Measurements from ENCODE around the gene SLC46A1. TPM values are rescaled to one million over a fixed set of nuclear protein-coding genes. Genes with fewer than 3 reads are reported as not detected.

SLC46A1 gene
- total and polyA plus RNA-seq, 2 of the 13 experiments (the other 11 are each of a cell fraction or from before 2014, with no cell fraction given): 19.6 to 22.6 TPM

DNA sequence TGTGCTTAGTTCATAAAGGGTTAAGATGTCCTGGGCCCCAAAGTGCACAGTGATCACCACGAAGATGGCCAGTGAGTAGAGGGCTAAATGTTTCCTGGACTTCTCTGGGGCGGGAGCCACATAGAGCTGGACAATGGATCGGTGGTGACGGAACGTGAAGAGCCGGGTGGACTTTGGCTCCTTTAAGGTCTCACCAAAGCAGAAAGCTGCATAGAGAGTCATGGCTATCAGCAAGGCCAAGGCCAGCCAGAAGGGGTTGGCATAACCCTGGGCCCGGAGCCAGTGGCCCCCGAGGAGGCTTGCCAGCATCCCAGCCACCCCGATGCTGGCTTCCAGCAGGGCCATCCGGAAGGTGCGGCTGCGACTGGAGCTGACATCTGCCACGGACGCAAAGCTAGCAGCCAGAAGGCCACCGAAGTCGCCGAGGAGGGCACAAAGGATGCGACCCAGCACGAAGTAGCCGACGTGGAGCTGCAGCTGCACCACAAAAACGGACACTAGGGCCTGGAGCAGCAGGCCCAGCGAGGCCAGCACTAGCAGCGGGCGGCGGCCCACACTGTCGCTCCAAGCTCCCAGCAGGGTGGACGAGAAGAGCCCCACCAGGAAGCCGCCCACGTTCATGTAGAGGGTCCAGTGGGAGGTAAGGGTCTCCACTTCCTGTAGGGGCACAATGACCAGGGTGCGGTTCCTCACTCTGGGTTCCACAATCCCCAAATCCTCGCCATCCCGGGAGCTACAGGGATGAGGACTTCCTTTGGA lies 1.0 kb downstream of the SLC46A1 start (continued):
- TF ChIP-seq, protein P1, sequence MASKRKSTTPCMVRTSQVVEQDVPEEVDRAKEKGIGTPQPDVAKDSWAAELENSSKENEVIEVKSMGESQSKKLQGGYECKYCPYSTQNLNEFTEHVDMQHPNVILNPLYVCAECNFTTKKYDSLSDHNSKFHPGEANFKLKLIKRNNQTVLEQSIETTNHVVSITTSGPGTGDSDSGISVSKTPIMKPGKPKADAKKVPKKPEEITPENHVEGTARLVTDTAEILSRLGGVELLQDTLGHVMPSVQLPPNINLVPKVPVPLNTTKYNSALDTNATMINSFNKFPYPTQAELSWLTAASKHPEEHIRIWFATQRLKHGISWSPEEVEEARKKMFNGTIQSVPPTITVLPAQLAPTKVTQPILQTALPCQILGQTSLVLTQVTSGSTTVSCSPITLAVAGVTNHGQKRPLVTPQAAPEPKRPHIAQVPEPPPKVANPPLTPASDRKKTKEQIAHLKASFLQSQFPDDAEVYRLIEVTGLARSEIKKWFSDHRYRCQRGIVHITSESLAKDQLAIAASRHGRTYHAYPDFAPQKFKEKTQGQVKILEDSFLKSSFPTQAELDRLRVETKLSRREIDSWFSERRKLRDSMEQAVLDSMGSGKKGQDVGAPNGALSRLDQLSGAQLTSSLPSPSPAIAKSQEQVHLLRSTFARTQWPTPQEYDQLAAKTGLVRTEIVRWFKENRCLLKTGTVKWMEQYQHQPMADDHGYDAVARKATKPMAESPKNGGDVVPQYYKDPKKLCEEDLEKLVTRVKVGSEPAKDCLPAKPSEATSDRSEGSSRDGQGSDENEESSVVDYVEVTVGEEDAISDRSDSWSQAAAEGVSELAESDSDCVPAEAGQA (IDR thresholded peaks at IDR 0.05; ENCODE audit: low read depth): no peak
- TF ChIP-seq, protein P1 (CRISPR knock-in tag; IDR thresholded peaks at IDR 0.05; ENCODE audit: borderline replicate concordance): peak; percentile 65; the same call in 1 of the 2 replicates
- TF ChIP-seq, protein P2, sequence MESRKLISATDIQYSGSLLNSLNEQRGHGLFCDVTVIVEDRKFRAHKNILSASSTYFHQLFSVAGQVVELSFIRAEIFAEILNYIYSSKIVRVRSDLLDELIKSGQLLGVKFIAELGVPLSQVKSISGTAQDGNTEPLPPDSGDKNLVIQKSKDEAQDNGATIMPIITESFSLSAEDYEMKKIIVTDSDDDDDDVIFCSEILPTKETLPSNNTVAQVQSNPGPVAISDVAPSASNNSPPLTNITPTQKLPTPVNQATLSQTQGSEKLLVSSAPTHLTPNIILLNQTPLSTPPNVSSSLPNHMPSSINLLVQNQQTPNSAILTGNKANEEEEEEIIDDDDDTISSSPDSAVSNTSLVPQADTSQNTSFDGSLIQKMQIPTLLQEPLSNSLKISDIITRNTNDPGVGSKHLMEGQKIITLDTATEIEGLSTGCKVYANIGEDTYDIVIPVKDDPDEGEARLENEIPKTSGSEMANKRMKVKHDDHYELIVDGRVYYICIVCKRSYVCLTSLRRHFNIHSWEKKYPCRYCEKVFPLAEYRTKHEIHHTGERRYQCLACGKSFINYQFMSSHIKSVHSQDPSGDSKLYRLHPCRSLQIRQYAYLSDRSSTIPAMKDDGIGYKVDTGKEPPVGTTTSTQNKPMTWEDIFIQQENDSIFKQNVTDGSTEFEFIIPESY (CRISPR knock-in tag; IDR thresholded peaks at IDR 0.05): 0 out of 2 replicates have a peak, but pooled peaks have one; percentile 20
- TF ChIP-seq, protein P3, sequence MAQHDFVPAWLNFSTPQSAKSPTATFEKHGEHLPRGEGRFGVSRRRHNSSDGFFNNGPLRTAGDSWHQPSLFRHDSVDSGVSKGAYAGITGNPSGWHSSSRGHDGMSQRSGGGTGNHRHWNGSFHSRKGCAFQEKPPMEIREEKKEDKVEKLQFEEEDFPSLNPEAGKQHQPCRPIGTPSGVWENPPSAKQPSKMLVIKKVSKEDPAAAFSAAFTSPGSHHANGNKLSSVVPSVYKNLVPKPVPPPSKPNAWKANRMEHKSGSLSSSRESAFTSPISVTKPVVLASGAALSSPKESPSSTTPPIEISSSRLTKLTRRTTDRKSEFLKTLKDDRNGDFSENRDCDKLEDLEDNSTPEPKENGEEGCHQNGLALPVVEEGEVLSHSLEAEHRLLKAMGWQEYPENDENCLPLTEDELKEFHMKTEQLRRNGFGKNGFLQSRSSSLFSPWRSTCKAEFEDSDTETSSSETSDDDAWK (CRISPR knock-in tag; IDR thresholded peaks at IDR 0.05): no peak
- 0 out of 2 replicates have a peak, but pooled peaks have one; percentile 35 for TF ChIP-seq ZNF558 (CRISPR knock-in tag; IDR thresholded peaks at IDR 0.05; ENCODE audit: borderline replicate concordance)
- TF ChIP-seq GABPA (IDR thresholded peaks at IDR 0.05; ENCODE audit: low read depth, low read length): no peak
- TF ChIP-seq GABPA (CRISPR knock-in tag; IDR thresholded peaks at IDR 0.05; ENCODE audit: low read depth): 0 out of 2 replicates have a peak, but pooled peaks have one; percentile 25
- TF ChIP-seq, protein P4, sequence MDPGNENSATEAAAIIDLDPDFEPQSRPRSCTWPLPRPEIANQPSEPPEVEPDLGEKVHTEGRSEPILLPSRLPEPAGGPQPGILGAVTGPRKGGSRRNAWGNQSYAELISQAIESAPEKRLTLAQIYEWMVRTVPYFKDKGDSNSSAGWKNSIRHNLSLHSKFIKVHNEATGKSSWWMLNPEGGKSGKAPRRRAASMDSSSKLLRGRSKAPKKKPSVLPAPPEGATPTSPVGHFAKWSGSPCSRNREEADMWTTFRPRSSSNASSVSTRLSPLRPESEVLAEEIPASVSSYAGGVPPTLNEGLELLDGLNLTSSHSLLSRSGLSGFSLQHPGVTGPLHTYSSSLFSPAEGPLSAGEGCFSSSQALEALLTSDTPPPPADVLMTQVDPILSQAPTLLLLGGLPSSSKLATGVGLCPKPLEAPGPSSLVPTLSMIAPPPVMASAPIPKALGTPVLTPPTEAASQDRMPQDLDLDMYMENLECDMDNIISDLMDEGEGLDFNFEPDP (CRISPR knock-in tag; conservative IDR thresholded peaks at IDR 0.05): no peak
- TF ChIP-seq PCBP2 (optimal IDR thresholded peaks at IDR 0.05; ENCODE audit: low read depth, low read length, poor library complexity, severe bottlenecking): no peak
- TF ChIP-seq PCBP1 (IDR thresholded peaks at IDR 0.05; ENCODE audit: borderline replicate concordance, low read depth, low read length): 0 out of 2 replicates have a peak, but pooled peaks have one; percentile 20
- no peak; the same call in 1 of the 2 replicates for TF ChIP-seq ZNF552 (CRISPR knock-in tag; IDR thresholded peaks at IDR 0.05; ENCODE audit: borderline replicate concordance)
- no peak for TF ChIP-seq NFE2 (CRISPR knock-in tag; IDR thresholded peaks at IDR 0.05)
- TF ChIP-seq DMAP1 (CRISPR knock-in tag; IDR thresholded peaks at IDR 0.05): peak; percentile 61; the same call in 1 of the 2 replicates
- TF ChIP-seq SMAD1 (CRISPR knock-in tag; IDR thresholded peaks at IDR 0.05; ENCODE audit: borderline replicate concordance, low read depth): no peak
- TF ChIP-seq ZNF501 (CRISPR knock-in tag; IDR thresholded peaks at IDR 0.05): peak; percentile 61
- TF ChIP-seq NCOA2 (CRISPR knock-in tag; IDR thresholded peaks at IDR 0.05): peak; percentile 52; the same call in 1 of the 2 replicates
